Activated T-cell treated with anti-CD3 and anti-CD28 coated beads, Interleukin-2, amount 50 U/mL, for 48 hours (primary cell): ENCODE data around the gene ENHO.
A peak's percentile ranks its signal among the peaks of the same experiment; 100 is the strongest.

Source experiments
- DNase-seq, 2 experiments: peaks; one replicate each; pipeline ENCODE4 v3.0.0-alpha.2; 2020

Gene ENHO

GRCh38 chr9:34522971-34523797 is at the start of gene ENHO:
ENHO (minus strand) TSS chr9:34522990; CDS start chr9:34521695, 1,295 bp downstream.
- peak; percentile 92 to 97 for DNase-seq

GRCh38 chr9:34572092-34572491 is 49.3 kb upstream of the ENHO start:
- DNase-seq = no peak

GRCh38 chr9:34571481-34571810 is 48.7 kb upstream of the ENHO start:
- DNase-seq = no peak

GRCh38 chr9:34570809-34571480 is 48.2 kb upstream of the ENHO start:
- no peak for DNase-seq

- no peak for DNase-seq
Observed at GRCh38 chr9:34570376-34570775, 47.6 kb upstream of the ENHO start.

- DNase-seq = no peak
Observed at GRCh38 chr9:34568774-34569173, 46.0 kb upstream of the ENHO start.

GRCh38 chr9:34568133-34568532 is 45.3 kb upstream of the ENHO start:
- no peak for DNase-seq

GRCh38 chr9:34566972-34567371 is 44.2 kb upstream of the ENHO start:
- DNase-seq = no peak

GRCh38 chr9:34566322-34566721 is 43.5 kb upstream of the ENHO start:
- no peak for DNase-seq

GRCh38 chr9:34565856-34566255 is 43.1 kb upstream of the ENHO start:
- no peak for DNase-seq

- no peak for DNase-seq
Observed at GRCh38 chr9:34564617-34565016, 41.8 kb upstream of the ENHO start.

- no peak for DNase-seq
Observed at GRCh38 chr9:34563262-34563661, 40.5 kb upstream of the ENHO start.

- peak; percentile 64 to 67 for DNase-seq
Observed at GRCh38 chr9:34562135-34562745, 39.5 kb upstream of the ENHO start.

GRCh38 chr9:34560599-34561214 is 37.9 kb upstream of the ENHO start:
- no peak for DNase-seq

- no peak for DNase-seq
Observed at GRCh38 chr9:34559624-34560455, 37.0 kb upstream of the ENHO start.

GRCh38 chr9:34558919-34559623 is 36.3 kb upstream of the ENHO start:
- no peak for DNase-seq

- DNase-seq = no peak
Observed at GRCh38 chr9:34558364-34558763, 35.6 kb upstream of the ENHO start.

- DNase-seq = no peak
Observed at GRCh38 chr9:34557426-34558321, 34.9 kb upstream of the ENHO start.

GRCh38 chr9:34556949-34557348 is 34.2 kb upstream of the ENHO start:
- DNase-seq = no peak

- DNase-seq = no peak
Observed at GRCh38 chr9:34555936-34556525, 33.2 kb upstream of the ENHO start.

- DNase-seq = no peak
Observed at GRCh38 chr9:34555500-34555899, 32.7 kb upstream of the ENHO start.
